ENCODE results near the gene TMEM244. TPM values are rescaled to one million over a fixed set of nuclear protein-coding genes. Genes with fewer than 3 reads are reported as not detected.
"Not testable (repeated sequence)": the region's sequence is repeated elsewhere in the genome, so short reads cannot be mapped to it uniquely, and the experiment has no call there.

TMEM244 gene
- total RNA-seq, 1 experiment from 2014 or later = not detected

DNA sequence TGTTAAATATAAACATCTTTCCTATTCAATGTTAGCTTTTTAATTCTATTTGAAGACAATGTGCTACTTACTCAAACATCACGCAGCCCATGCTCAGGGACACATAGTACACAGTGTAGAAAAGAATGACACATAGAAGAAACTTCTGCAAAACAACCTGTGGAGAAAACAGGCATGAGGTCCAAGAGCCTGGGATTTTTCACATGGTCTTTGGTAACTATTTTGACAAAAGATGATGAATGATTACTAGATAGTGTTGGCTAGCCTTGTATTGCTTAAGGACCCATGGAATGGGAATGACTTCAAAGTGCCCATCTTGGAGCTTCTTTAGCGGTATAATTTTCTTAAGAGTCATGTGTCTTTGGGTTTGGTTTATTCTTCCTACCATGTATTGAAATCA is 15.4 kb downstream of the TMEM244 start:
- no peak overlapping the region for H3K4me3 ChIP-seq (ENCODE audit: low read length)
- no peak for DNase-seq
- H4K20me1 ChIP-seq (ENCODE audit: insufficient read depth, low read depth, low read length) = no peaks in the 10 kb centered on the region
- H3K9me2 ChIP-seq (replicated peaks; ENCODE audit: insufficient read depth, low read length) = no peaks in the 10 kb centered on the region
- H3K9me3 ChIP-seq (ENCODE audit: low read length) = no peaks in the 10 kb centered on the region
- H2AFZ ChIP-seq (ENCODE audit: low read length) = no peak overlapping the region
- H3K36me3 ChIP-seq (ENCODE audit: insufficient read depth, low read length) = no peaks in the 10 kb centered on the region
- no peaks in the 10 kb centered on the region for H3K79me2 ChIP-seq (ENCODE audit: low read length)
- no peaks in the 10 kb centered on the region for H3K4me1 ChIP-seq (ENCODE audit: low read length)
- no peak overlapping the region for H3K4me2 ChIP-seq (ENCODE audit: low read depth, low read length, poor library complexity, severe bottlenecking)
- no peak overlapping the region for H3K27ac ChIP-seq (ENCODE audit: low read length)
- no peaks in the 10 kb centered on the region for H3K27me3 ChIP-seq (ENCODE audit: low read length)
- H3K9ac ChIP-seq (ENCODE audit: low read length) = no peak overlapping the region

DNA sequence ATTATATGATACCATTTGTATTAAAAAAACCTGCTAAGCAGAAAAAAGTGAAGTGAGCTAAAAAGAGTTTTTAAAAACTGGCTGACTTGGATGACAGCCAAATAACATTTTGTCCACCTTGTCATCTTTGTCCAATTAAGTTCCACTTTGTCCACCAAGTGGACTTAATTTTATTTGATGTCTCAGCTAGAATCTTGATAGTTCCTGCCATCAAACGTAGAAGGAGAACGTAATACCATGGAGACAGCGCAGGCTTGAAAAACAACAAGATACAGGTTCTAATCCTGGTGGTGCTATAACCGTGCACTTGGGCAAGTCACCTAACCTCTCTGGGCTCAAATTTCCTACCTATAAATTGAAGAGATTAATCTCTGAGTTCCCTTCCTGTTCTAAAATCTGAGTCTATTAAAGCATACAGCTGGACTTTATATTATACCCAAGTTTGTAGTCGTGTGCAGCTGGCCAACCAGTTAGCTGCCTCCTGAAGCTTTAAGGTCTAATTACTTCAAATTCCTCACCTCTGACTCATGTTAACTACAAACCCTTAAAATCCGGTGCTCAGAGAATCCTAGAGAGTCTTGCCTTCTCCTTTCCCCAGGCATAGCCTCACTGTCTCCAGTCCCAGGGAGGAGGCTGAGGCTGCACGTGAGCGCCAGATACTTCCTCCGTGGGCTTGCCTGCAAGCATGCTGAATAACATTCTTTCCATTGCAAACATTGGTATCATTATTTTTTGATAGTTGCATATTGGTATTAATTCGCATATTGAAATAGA is 16.8 kb downstream of the TMEM244 start:
- no peaks in the 10 kb centered on the region for H3K79me2 ChIP-seq (ENCODE audit: low read length)
- no peak overlapping the region for H3K27ac ChIP-seq (ENCODE audit: low read length)
- no peaks in the 10 kb centered on the region for H3K9me3 ChIP-seq (ENCODE audit: low read length)
- no peak overlapping the region for H3K4me2 ChIP-seq (ENCODE audit: low read depth, low read length, poor library complexity, severe bottlenecking)
- H3K27me3 ChIP-seq (ENCODE audit: low read length) = no peaks in the 10 kb centered on the region
- H3K9ac ChIP-seq (ENCODE audit: low read length) = no peak overlapping the region
- H3K9me2 ChIP-seq (replicated peaks; ENCODE audit: insufficient read depth, low read length) = no peaks in the 10 kb centered on the region
- H4K20me1 ChIP-seq (ENCODE audit: insufficient read depth, low read depth, low read length) = no peaks in the 10 kb centered on the region
- no peaks in the 10 kb centered on the region for H3K36me3 ChIP-seq (ENCODE audit: insufficient read depth, low read length)
- DNase-seq = no peak
- H3K4me1 ChIP-seq (ENCODE audit: low read length) = no peaks in the 10 kb centered on the region
- H2AFZ ChIP-seq (ENCODE audit: low read length) = no peak overlapping the region
- H3K4me3 ChIP-seq (ENCODE audit: low read length) = no peak overlapping the region

DNA sequence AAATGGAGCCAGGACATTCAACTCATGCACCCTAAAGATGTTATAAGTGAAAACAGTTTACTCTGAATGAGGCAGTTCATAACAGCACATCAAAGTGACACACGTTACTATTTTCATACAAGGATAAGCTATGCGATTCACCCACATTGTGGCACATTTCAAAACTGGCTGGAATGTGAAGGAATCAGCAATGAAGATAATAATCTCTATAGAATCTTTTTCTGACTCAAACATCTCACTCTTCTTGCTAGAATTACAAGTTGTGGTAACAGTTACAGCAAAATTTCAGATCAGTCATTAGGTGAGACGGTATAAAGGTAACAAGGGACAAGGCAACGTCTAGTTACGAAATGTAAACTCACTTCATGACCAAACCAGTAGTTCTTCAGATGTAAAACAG is 17.5 kb downstream of the TMEM244 start:
- Histone ChIP-seq H3K27ac (ENCODE audit: low read length) (no peak overlapping the region), H4K20me1 (ENCODE audit: insufficient read depth, low read depth, low read length) (no peaks in the 10 kb centered on the region), H3K36me3 (ENCODE audit: insufficient read depth, low read length) (no peaks in the 10 kb centered on the region), H3K9ac (ENCODE audit: low read length) (no peak overlapping the region), H3K4me3 (ENCODE audit: low read length) (no peak overlapping the region), H3K4me1 (ENCODE audit: low read length) (no peaks in the 10 kb centered on the region), H3K9me2 (replicated peaks; ENCODE audit: insufficient read depth, low read length) (no peaks in the 10 kb centered on the region), H3K4me2 (ENCODE audit: low read depth, low read length, poor library complexity, severe bottlenecking) (no peak overlapping the region), H3K27me3 (ENCODE audit: low read length) (no peaks in the 10 kb centered on the region), H2AFZ (ENCODE audit: low read length) (no peak overlapping the region), H3K9me3 (ENCODE audit: low read length) (no peaks in the 10 kb centered on the region), H3K79me2 (ENCODE audit: low read length) (no peaks in the 10 kb centered on the region)
- DNase-seq = no peak

DNA sequence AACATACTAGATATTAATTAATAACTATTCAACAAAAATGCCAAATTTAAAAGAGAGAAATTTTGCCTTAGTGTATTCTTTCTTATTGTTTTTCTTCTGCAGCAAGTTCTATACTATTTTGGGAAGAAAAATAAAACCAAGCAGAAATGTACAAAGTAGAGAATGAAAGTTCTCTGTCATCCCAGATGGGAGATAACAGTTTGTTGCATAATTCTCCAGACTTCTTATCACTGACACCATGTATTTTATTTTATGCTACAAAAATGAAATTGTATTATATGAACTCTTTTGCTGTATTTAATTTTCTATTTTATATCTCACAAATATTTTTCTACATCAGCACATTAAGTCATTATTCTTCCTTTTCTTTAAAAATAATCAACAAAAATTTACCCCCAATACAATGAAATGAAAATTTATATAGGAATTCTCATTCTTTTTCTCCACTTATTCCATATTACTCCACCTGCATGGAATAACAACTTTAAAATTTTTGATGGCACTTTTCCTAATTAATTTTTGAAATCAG is 18.2 kb downstream of the TMEM244 start:
- H3K36me3 ChIP-seq (ENCODE audit: insufficient read depth, low read length) = no peaks in the 10 kb centered on the region
- H3K9ac ChIP-seq (ENCODE audit: low read length) = no peak overlapping the region
- no peaks in the 10 kb centered on the region for H3K9me2 ChIP-seq (replicated peaks; ENCODE audit: insufficient read depth, low read length)
- no peak overlapping the region for H3K4me3 ChIP-seq (ENCODE audit: low read length)
- H3K4me2 ChIP-seq (ENCODE audit: low read depth, low read length, poor library complexity, severe bottlenecking) = no peak overlapping the region
- no peak for DNase-seq
- H3K9me3 ChIP-seq (ENCODE audit: low read length) = no peaks in the 10 kb centered on the region
- H3K27ac ChIP-seq (ENCODE audit: low read length) = no peak overlapping the region
- no peaks in the 10 kb centered on the region for H4K20me1 ChIP-seq (ENCODE audit: insufficient read depth, low read depth, low read length)
- H3K4me1 ChIP-seq (ENCODE audit: low read length) = no peaks in the 10 kb centered on the region
- no peaks in the 10 kb centered on the region for H3K27me3 ChIP-seq (ENCODE audit: low read length)
- H2AFZ ChIP-seq (ENCODE audit: low read length) = no peak overlapping the region
- H3K79me2 ChIP-seq (ENCODE audit: low read length) = no peaks in the 10 kb centered on the region

DNA sequence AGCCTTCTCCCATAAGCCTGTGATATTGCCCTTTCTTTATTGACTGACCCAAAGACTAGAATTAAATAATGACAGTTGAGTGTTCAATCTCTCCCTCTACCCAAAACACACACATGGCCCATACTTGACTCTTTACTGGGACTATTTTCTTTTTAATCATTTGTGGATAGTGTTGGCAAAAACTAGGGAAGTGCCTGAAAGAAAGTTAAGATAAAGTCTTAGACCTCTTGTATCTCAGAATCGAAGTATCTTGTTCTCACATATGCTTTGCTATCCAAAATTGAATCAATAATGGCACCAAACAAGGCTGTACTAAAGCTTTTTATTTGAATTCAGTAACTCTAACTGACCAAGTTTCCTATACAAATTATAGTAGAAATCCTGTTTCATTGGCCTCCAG is 19.0 kb downstream of the TMEM244 start:
- Histone ChIP-seq H3K9ac (ENCODE audit: low read length) (no peak overlapping the region), H3K9me2 (replicated peaks; ENCODE audit: insufficient read depth, low read length) (no peaks in the 10 kb centered on the region), H3K36me3 (ENCODE audit: insufficient read depth, low read length) (no peaks in the 10 kb centered on the region), H3K4me2 (ENCODE audit: low read depth, low read length, poor library complexity, severe bottlenecking) (no peak overlapping the region), H2AFZ (ENCODE audit: low read length) (no peak overlapping the region), H3K27me3 (ENCODE audit: low read length) (no peaks in the 10 kb centered on the region), H4K20me1 (ENCODE audit: insufficient read depth, low read depth, low read length) (no peaks in the 10 kb centered on the region), H3K79me2 (ENCODE audit: low read length) (no peaks in the 10 kb centered on the region), H3K4me1 (ENCODE audit: low read length) (no peaks in the 10 kb centered on the region), H3K4me3 (ENCODE audit: low read length) (no peak overlapping the region), H3K27ac (ENCODE audit: low read length) (no peak overlapping the region), H3K9me3 (ENCODE audit: low read length) (no peaks in the 10 kb centered on the region)
- DNase-seq = no peak

DNA sequence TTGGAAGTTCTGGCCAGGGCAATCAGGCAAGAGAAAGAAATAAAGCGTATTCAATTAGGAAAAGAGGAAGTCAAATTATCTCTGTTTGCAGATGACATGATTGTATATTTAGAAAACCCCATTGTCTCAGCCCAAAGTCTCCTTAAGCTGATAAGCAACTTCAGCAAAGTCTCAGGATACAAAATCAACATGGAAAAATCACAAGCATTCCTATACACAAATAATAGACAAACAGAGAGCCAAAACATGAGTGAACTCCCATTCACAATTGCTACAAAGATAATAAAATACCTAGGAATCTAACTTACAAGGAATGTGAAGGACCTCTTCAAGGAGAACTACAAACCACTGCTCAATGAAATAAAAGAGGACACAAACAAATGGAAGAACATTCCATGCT is 21.6 kb downstream of the TMEM244 start:
- not testable (repeated sequence) for H3K9me3 ChIP-seq (ENCODE audit: low read length); H3K4me1 ChIP-seq (ENCODE audit: low read length); H3K4me2 ChIP-seq (ENCODE audit: low read depth, low read length, poor library complexity, severe bottlenecking); H3K27me3 ChIP-seq (ENCODE audit: low read length); H4K20me1 ChIP-seq (ENCODE audit: insufficient read depth, low read depth, low read length); H3K27ac ChIP-seq (ENCODE audit: low read length); H3K79me2 ChIP-seq (ENCODE audit: low read length); H3K4me3 ChIP-seq (ENCODE audit: low read length); H3K9ac ChIP-seq (ENCODE audit: low read length); H3K36me3 ChIP-seq (ENCODE audit: insufficient read depth, low read length); H3K9me2 ChIP-seq (replicated peaks; ENCODE audit: insufficient read depth, low read length); H2AFZ ChIP-seq (ENCODE audit: low read length); DNase-seq

DNA sequence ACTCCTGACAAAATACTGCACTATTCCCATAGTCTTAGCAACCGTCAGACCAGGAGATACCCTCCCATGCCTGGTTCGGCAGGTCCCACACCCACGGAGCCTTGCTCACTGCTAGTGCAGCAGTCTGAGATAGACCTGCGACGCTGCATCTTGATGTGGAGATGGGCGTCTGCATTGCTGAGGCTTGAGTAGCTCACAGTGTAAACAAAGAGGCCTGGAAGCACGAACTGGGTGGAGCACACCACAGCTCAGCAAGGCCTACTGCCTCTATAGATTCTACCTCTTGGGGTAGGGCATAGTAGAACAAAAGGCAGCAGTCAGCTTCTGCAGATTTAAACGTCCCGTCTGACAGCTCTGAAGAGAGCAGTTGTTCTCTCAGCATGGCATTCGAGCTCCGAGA is 25.4 kb downstream of the TMEM244 start:
- no peaks in the 10 kb centered on the region for H3K36me3 ChIP-seq (ENCODE audit: insufficient read depth, low read length)
- no peaks in the 10 kb centered on the region for H3K4me1 ChIP-seq (ENCODE audit: low read length)
- H3K79me2 ChIP-seq (ENCODE audit: low read length) = no peaks in the 10 kb centered on the region
- no peaks in the 10 kb centered on the region for H3K9me2 ChIP-seq (replicated peaks; ENCODE audit: insufficient read depth, low read length)
- no peak for DNase-seq
- no peak overlapping the region for H3K4me3 ChIP-seq (ENCODE audit: low read length)
- no peak overlapping the region for H3K4me2 ChIP-seq (ENCODE audit: low read depth, low read length, poor library complexity, severe bottlenecking)
- H2AFZ ChIP-seq (ENCODE audit: low read length) = no peak overlapping the region
- no peaks in the 10 kb centered on the region for H3K27me3 ChIP-seq (ENCODE audit: low read length)
- no peak overlapping the region for H3K27ac ChIP-seq (ENCODE audit: low read length)
- no peak overlapping the region for H3K9ac ChIP-seq (ENCODE audit: low read length)
- no peaks in the 10 kb centered on the region for H4K20me1 ChIP-seq (ENCODE audit: insufficient read depth, low read depth, low read length)
- H3K9me3 ChIP-seq (ENCODE audit: low read length) = no peaks in the 10 kb centered on the region

DNA sequence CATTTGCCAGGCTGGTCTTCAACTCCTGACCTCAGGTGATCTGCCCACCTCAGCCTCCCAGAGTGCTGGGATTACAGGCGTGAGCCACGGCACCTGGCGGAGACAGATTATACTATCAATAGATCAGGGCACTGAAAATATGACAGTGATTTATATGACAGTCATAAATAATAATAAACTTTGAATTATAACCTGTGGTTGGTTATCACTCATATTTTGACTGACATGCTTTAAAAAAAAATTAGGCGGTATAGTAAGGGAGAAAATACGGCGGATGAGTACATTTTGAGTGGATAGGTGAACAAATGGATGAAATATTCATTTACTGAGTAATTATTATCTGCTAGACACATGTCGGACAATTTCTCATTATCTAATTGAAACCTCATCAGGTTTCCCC is 28.8 kb downstream of the TMEM244 start:
- Histone ChIP-seq H3K79me2 (ENCODE audit: low read length) (no peaks in the 10 kb centered on the region), H3K9ac (ENCODE audit: low read length) (no peak overlapping the region), H3K9me2 (replicated peaks; ENCODE audit: insufficient read depth, low read length) (no peaks in the 10 kb centered on the region), H3K4me3 (ENCODE audit: low read length) (no peak overlapping the region), H3K9me3 (ENCODE audit: low read length) (no peaks in the 10 kb centered on the region), H3K4me1 (ENCODE audit: low read length) (no peaks in the 10 kb centered on the region), H3K27me3 (ENCODE audit: low read length) (no peaks in the 10 kb centered on the region), H3K27ac (ENCODE audit: low read length) (no peak overlapping the region), H2AFZ (ENCODE audit: low read length) (no peak overlapping the region), H3K36me3 (ENCODE audit: insufficient read depth, low read length) (no peaks in the 10 kb centered on the region), H4K20me1 (ENCODE audit: insufficient read depth, low read depth, low read length) (no peaks in the 10 kb centered on the region), H3K4me2 (ENCODE audit: low read depth, low read length, poor library complexity, severe bottlenecking) (no peak overlapping the region)
- DNase-seq = no peak
